IPS DF 19.7 (cell line): ENCODE results near the gene CYP26B1.

ENCODE experiments used
- DNase-seq: peaks from one replicate; pipeline ENCODE4 v3.0.0-alpha.2; 2013; ENCODE audit warnings: low read depth, low spot score

CYP26B1 gene

GRCh38 chr2:72083751-72084583 is 63.7 kb downstream of the CYP26B1 start:
- no peak for DNase-seq

GRCh38 chr2:72082887-72083286 is 64.8 kb downstream of the CYP26B1 start:
- DNase-seq = no peak

GRCh38 chr2:72082021-72082601 is 65.6 kb downstream of the CYP26B1 start:
- no peak for DNase-seq

GRCh38 chr2:72081451-72081850 is 66.2 kb downstream of the CYP26B1 start:
- no peak for DNase-seq

GRCh38 chr2:72080286-72081145 is 67.1 kb downstream of the CYP26B1 start:
- no peak for DNase-seq
